Endothelial cell (in vitro differentiated cells): ENCODE data around the gene NDUFAF8. TPM values are rescaled to one million over a fixed set of nuclear protein-coding genes. Genes with fewer than 3 reads are reported as not detected.
A peak's percentile ranks its signal among the peaks of the same experiment; 100 is the strongest.

Experiments used
- DNase-seq: peaks from one replicate; pipeline ENCODE4 v3.0.0; 2021; ENCODE audit warnings: low spot score
- H3K27ac Mint-ChIP-seq: one replicate; pipeline ENCODE4 v1.8.0; 2021; ENCODE audit warnings: mixed read lengths, inconsistent platforms; ENCODE audit not compliant: unreplicated experiment
- H3K27me3 Mint-ChIP-seq: one replicate; pipeline ENCODE4 v1.8.0; 2021; ENCODE audit warnings: mild to moderate bottlenecking, moderate library complexity, mixed read lengths, inconsistent platforms; ENCODE audit not compliant: unreplicated experiment
- H3K36me3 Mint-ChIP-seq: one replicate; pipeline ENCODE4 v1.8.0; 2021; ENCODE audit warnings: mild to moderate bottlenecking, low read depth, mixed read lengths, inconsistent platforms; ENCODE audit not compliant: unreplicated experiment
- H3K4me1 Mint-ChIP-seq: one replicate; pipeline ENCODE4 v1.8.0; 2021; ENCODE audit warnings: mild to moderate bottlenecking, mixed read lengths, inconsistent platforms; ENCODE audit not compliant: unreplicated experiment
- H3K4me3 Mint-ChIP-seq: one replicate; pipeline ENCODE4 v1.8.0; 2021; ENCODE audit warnings: mild to moderate bottlenecking, mixed read lengths, inconsistent platforms; ENCODE audit not compliant: unreplicated experiment
- H3K9me3 Mint-ChIP-seq: one replicate; pipeline ENCODE4 v1.8.0; 2021; ENCODE audit warnings: mixed read lengths, inconsistent platforms; ENCODE audit not compliant: unreplicated experiment
- CTCF ChIP-seq: fragments of 200-600 bp; sonication (generic); IDR thresholded peaks from one replicate; pipeline ENCODE4 v1.5.0; 2021; ENCODE audit warnings: antibody characterized with exemption; ENCODE audit not compliant: unreplicated experiment
- total RNA-seq: library from RNA; stranded (reverse); fragmentation: NEBNext Ultra II Directional; extraction: Animal tissue kit (Norgen Biotek cat#: 25700); gene quantifications from one replicate; pipeline ENCODE4 v1.2.1, GENCODE V29; 2021; ENCODE audit not compliant: unreplicated experiment

The NDUFAF8 gene
- total RNA-seq, 1 donor from 2014 or later = 31.2 TPM

- Mint-ChIP-seq H3K9me3 (no peaks in the 10 kb centered on the region), H3K4me3 (no peak overlapping the region), H3K36me3 (peaks cover 15% of the 10 kb centered on the region), H3K27me3 (no peaks in the 10 kb centered on the region), H3K4me1 (no peaks in the 10 kb centered on the region), H3K27ac (no peak overlapping the region)
- no peak for TF ChIP-seq CTCF
- DNase-seq = no peak
Measured at GRCh38 chr17:81278831-81279230, 39.7 kb downstream of the NDUFAF8 start.

- Mint-ChIP-seq H3K36me3 (peaks cover 15% of the 10 kb centered on the region), H3K27ac (no peak overlapping the region), H3K9me3 (no peaks in the 10 kb centered on the region), H3K27me3 (no peaks in the 10 kb centered on the region), H3K4me1 (peaks cover 4% of the 10 kb centered on the region), H3K4me3 (peak overlapping the region; percentile 8)
- DNase-seq = no peak
- no peak for TF ChIP-seq CTCF
Measured at GRCh38 chr17:81279278-81280275, 40.5 kb downstream of the NDUFAF8 start.

- H3K36me3 Mint-ChIP-seq = peaks cover 15% of the 10 kb centered on the region
- H3K27me3 Mint-ChIP-seq = no peaks in the 10 kb centered on the region
- no peak overlapping the region for H3K27ac Mint-ChIP-seq
- H3K9me3 Mint-ChIP-seq = no peaks in the 10 kb centered on the region
- no peak for DNase-seq
- peaks cover 12% of the 10 kb centered on the region for H3K4me1 Mint-ChIP-seq
- no peak for TF ChIP-seq CTCF
- H3K4me3 Mint-ChIP-seq = peak overlapping the region; percentile 8
Measured at GRCh38 chr17:81280571-81280970, 41.5 kb downstream of the NDUFAF8 start.

- Mint-ChIP-seq H3K9me3 (no peaks in the 10 kb centered on the region), H3K27me3 (peaks cover 2% of the 10 kb centered on the region), H3K4me3 (no peak overlapping the region), H3K36me3 (peaks cover 7% of the 10 kb centered on the region), H3K27ac (no peak overlapping the region), H3K4me1 (peaks cover 27% of the 10 kb centered on the region)
- DNase-seq = no peak
- no peak for TF ChIP-seq CTCF
Measured at GRCh38 chr17:81282141-81282540, 43.0 kb downstream of the NDUFAF8 start.

GRCh38 chr17:81282876-81283275 lies 43.8 kb downstream of the NDUFAF8 start:
- Mint-ChIP-seq H3K4me1 (peaks cover 34% of the 10 kb centered on the region), H3K27me3 (peaks cover 4% of the 10 kb centered on the region), H3K36me3 (peaks cover 7% of the 10 kb centered on the region), H3K4me3 (no peak overlapping the region), H3K27ac (no peak overlapping the region), H3K9me3 (no peaks in the 10 kb centered on the region)
- DNase-seq = no peak
- no peak for TF ChIP-seq CTCF
